Measurements from ENCODE around the gene HSDL1.
A peak's percentile ranks its signal among the peaks of the same experiment; 100 is the strongest.

The HSDL1 gene

DNA sequence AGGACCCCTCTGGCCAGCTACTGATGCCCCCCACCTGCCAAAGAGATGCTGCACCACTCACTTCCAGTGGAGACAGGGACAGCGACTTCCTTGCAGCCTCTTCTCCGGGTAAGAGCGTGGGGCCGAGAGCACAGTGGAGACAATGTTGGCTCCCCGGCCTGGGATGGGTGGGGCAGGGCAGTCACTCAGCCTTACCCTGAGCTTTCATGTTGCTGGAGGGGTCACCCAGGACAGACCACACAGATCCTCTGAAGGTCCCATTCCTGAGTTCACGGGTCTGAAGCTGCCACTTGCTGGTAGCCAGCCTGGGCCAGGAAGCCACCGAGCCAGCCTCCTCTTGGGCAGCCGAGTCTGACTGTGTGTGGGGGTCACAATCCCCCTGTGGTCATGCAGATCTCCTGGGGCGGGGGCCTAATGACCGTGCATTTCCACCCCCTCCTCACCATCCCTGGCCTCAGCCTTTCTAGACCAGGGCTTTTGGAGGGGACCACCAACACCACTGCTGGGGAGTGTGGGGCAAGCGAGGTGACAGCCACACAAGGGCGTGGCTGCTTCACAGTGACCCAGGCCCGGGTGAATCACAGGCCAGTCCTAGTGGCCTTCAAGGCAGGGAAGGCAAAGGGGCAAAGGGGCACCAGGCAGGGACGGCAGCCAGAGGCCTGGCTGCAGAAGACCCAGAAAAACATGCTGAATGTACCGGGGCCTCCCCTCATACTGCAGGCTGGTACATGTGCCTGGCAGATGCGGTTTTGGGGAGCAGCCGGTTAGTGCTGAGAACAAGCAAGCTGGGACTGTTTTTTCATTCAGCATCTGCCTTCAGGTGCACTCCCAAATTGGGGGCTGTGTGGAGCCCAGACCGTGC is 31.4 kb upstream of the HSDL1 start:
- TF ChIP-seq, protein P1, sequence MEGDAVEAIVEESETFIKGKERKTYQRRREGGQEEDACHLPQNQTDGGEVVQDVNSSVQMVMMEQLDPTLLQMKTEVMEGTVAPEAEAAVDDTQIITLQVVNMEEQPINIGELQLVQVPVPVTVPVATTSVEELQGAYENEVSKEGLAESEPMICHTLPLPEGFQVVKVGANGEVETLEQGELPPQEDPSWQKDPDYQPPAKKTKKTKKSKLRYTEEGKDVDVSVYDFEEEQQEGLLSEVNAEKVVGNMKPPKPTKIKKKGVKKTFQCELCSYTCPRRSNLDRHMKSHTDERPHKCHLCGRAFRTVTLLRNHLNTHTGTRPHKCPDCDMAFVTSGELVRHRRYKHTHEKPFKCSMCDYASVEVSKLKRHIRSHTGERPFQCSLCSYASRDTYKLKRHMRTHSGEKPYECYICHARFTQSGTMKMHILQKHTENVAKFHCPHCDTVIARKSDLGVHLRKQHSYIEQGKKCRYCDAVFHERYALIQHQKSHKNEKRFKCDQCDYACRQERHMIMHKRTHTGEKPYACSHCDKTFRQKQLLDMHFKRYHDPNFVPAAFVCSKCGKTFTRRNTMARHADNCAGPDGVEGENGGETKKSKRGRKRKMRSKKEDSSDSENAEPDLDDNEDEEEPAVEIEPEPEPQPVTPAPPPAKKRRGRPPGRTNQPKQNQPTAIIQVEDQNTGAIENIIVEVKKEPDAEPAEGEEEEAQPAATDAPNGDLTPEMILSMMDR (IDR thresholded peaks at IDR 0.05; ENCODE audit: borderline replicate concordance, control extremely low read depth, extremely low read depth, insufficient read depth, missing control alignments): no peak
- no peak for DNase-seq (ENCODE audit: low spot score)
- in situ Hi-C loops (cut with MboI; ENCODE audit: low sequenced_read_pairs, unreplicated experiment): no loop called here

DNA sequence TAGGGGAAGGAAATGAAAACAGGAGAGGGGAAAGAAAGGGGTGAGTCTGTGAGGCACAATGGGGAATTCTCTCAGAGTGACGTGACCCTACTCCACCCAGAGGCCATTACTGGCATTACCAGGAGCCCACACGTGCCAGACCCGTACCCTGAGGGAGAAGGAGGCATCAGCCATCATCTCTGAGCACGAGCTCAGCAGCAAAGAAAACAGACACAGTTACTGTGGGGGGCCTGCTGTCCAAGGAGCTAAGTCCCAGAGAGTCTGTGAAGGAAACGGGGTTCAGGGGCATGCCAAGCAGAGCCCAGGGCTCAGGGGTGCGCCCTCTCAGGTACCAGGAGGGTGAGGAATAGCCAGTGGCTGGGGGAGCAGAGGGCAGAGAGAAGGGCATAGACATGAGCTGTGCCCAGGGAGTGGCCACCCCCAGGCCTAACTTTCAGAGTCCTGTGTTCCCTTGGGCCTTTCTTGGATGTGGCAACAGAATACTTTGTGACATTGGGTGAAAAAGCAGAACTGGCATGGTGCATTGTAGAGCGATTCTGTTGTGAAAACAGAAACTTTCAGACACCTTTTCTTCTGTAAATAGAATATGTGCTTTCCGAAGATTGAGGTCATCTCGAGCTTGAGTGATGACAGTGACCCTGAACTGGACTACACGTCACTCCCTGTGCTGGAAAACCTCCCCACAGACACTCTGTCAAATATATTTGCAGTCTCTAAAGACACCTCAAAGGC is 30.5 kb upstream of the HSDL1 start:
- DNase-seq (ENCODE audit: low spot score): no peak
- in situ Hi-C loops (cut with MboI; ENCODE audit: low sequenced_read_pairs, unreplicated experiment): no loop called here
- TF ChIP-seq, protein P1 (IDR thresholded peaks at IDR 0.05; ENCODE audit: borderline replicate concordance, control extremely low read depth, extremely low read depth, insufficient read depth, missing control alignments): peak; percentile 59

DNA sequence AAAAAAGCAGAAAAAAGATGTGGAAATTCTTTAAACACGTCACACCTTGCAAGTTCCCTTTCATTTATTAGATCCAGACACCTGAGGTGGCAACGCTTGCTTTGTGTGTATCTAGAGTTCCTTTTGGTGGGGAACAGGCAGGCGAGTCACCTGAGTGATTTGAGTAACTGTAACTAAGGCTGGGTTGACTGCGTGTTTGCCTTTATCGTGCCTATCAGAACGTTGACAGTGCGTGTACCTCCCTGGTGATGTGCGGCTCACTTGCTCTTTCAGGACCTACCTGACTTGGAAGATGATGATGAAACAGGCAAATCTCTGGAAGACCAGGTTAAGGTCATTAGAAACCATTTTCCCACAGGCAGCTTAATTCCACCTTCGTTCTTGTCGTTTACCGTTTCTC is 29.4 kb upstream of the HSDL1 start:
- in situ Hi-C loops (cut with MboI; ENCODE audit: low sequenced_read_pairs, unreplicated experiment): no loop called here
- TF ChIP-seq, protein P1 (IDR thresholded peaks at IDR 0.05; ENCODE audit: borderline replicate concordance, control extremely low read depth, extremely low read depth, insufficient read depth, missing control alignments): no peak
- no peak for DNase-seq (ENCODE audit: low spot score)

DNA sequence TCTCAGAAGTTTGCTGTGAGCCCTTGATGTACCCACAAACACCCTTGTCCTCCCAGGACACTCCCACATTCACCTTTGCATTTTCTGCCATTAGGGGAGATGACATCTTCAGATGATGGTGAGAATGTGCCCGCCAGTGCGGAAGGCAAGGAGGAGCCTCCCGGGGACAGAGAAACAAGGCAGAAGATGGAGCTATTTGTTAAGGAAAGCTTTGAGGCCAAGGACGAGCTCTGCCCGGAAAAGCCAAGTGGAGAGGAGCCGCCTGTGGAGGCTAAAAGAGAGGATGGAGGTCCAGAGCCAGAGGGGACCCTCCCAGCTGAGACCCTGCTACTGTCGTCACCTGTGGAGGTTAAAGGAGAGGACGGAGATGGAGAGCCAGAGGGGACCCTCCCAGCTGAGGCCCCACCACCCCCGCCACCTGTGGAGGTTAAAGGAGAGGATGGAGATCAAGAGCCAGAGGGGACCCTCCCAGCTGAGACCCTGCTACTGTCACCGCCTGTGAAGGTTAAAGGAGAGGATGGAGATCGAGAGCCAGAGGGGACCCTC is 24.9 kb upstream of the HSDL1 start:
- TF ChIP-seq, protein P1 (IDR thresholded peaks at IDR 0.05; ENCODE audit: borderline replicate concordance, control extremely low read depth, extremely low read depth, insufficient read depth, missing control alignments): no peak
- no peak for DNase-seq (ENCODE audit: low spot score)
- in situ Hi-C loops (cut with MboI; ENCODE audit: low sequenced_read_pairs, unreplicated experiment): no loop called here

DNA sequence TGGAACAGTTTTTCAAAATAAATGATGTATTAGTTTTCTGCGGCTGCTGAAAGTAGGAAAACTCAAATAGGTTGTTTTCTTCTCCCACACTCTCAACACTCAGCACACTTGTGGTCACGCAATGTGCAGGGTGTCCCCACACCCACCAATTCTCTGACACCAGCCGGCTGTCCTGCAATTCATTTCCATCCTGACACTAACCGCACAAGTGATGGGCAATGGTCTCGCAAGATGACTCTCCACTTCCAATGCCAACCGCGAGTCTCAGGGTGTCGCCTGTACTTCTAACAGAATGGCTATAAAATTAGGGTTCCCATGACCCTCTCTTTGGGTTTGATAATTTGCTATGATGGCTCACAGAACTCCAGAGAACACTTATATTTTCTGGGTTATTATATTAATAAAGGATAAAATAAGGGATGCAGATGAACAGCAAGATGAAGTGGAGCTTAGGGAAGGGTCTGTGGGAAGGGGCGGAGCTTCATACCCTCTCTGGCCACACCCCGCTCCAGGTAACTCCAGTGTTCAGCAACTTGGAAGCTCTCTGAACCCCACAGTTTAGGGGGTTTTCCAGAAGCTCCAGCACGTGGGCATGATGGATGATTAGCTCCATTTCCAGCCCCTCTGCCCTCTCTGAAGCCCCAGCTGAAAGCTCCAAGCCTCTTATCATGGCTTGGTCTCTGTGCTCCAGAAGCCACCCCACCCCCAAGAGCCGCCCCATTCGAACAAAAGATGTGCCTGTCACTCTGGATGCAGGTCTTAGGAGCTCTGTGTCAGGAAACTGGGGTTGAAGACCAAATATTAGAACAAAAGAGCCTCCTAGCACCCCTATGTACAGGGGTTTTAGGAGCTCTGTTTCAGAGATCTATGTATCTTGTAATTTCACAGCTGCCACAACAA is 22.1 kb upstream of the HSDL1 start:
- in situ Hi-C loops (cut with MboI; ENCODE audit: low sequenced_read_pairs, unreplicated experiment): no loop called here
- TF ChIP-seq, protein P1 (IDR thresholded peaks at IDR 0.05; ENCODE audit: borderline replicate concordance, control extremely low read depth, extremely low read depth, insufficient read depth, missing control alignments): no peak
- DNase-seq (ENCODE audit: low spot score): no peak

DNA sequence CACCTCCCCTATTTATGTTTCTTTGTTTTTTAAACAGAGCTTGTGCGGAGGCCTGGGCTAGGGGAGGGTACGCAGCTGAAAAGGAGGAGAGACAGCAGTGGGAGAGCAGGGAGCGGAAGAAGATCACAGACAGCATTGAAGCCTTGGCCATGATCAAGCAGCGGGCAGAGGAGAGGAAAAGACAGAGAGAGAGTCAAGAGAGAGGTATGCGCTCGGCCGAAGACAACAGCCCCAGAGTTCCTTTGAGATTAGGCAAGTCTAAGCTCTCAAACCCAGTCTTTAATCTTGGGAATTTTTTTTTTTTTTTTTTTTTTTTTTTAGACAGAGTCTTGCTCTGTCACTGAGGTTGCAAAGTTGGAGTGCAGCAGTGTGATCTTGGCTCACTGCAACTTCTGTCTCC is 20.8 kb upstream of the HSDL1 start:
- in situ Hi-C loops (cut with MboI; ENCODE audit: low sequenced_read_pairs, unreplicated experiment): no loop called here
- no peak for DNase-seq (ENCODE audit: low spot score)
- TF ChIP-seq, protein P1 (IDR thresholded peaks at IDR 0.05; ENCODE audit: borderline replicate concordance, control extremely low read depth, extremely low read depth, insufficient read depth, missing control alignments): no peak
